ENCODE measurements around the gene AURKAIP1. TPM values are rescaled to one million over a fixed set of nuclear protein-coding genes. Genes with fewer than 3 reads are reported as not detected.

The AURKAIP1 gene
- total and polyA plus RNA-seq, 2 of the 13 experiments (the other 11 are each of a cell fraction or from before 2014, with no cell fraction given) = 69.5 to 175 TPM

GRCh38 chr1:1419363-1419812 lies 44.4 kb upstream of the AURKAIP1 start (continued):
- TF ChIP-seq ZNF407 (CRISPR knock-in tag; IDR thresholded peaks at IDR 0.05; ENCODE audit: not compliant biosample characterization) = peak; percentile 51
- TF ChIP-seq AGO2 (optimal IDR thresholded peaks at IDR 0.05; ENCODE audit: low read depth, low read length) = peak; percentile 45
- TF ChIP-seq ZNF224 (CRISPR knock-in tag; IDR thresholded peaks at IDR 0.05) = no peak
- TF ChIP-seq ZNF12 (CRISPR knock-in tag; IDR thresholded peaks at IDR 0.05) = no peak
